ENCODE results near the gene ERMP1.

ERMP1 gene

GRCh38 chr9:5854063-5854790 is 21.3 kb upstream of the ERMP1 start:
- DNase-seq = peak in 1 of 2 donors; percentile 24

GRCh38 chr9:5853617-5854016 is 20.7 kb upstream of the ERMP1 start:
- no peak for DNase-seq

GRCh38 chr9:5852987-5853386 is 20.1 kb upstream of the ERMP1 start:
- DNase-seq = no peak

GRCh38 chr9:5851445-5851844 is 18.5 kb upstream of the ERMP1 start:
- DNase-seq = peak; percentile 32 to 38

- no peak for DNase-seq
These were observed 17.8 kb upstream of the ERMP1 start for GRCh38 chr9:5850724-5851122.

- DNase-seq = no peak
These were observed 15.5 kb upstream of the ERMP1 start for GRCh38 chr9:5848372-5848882.

GRCh38 chr9:5846501-5846921 is 13.6 kb upstream of the ERMP1 start:
- no peak for DNase-seq

GRCh38 chr9:5846096-5846495 is 13.2 kb upstream of the ERMP1 start:
- DNase-seq = no peak

GRCh38 chr9:5845157-5845531 is 12.2 kb upstream of the ERMP1 start:
- DNase-seq = no peak

- no peak for DNase-seq
These were observed 11.0 kb upstream of the ERMP1 start for GRCh38 chr9:5843794-5844471.

- DNase-seq = no peak
These were observed 10.2 kb upstream of the ERMP1 start for GRCh38 chr9:5842929-5843793.

- peak; percentile 51 to 56 for DNase-seq
These were observed 9.1 kb upstream of the ERMP1 start for GRCh38 chr9:5841771-5842573.

- DNase-seq = no peak
These were observed 7.9 kb upstream of the ERMP1 start for GRCh38 chr9:5840788-5841187.

GRCh38 chr9:5839572-5839902 is 6.6 kb upstream of the ERMP1 start:
- DNase-seq = no peak

- no peak for DNase-seq
These were observed 6.1 kb upstream of the ERMP1 start for GRCh38 chr9:5838884-5839571.

- DNase-seq = no peak
These were observed 2.9 kb upstream of the ERMP1 start for GRCh38 chr9:5835808-5836207.

- DNase-seq = no peak
These were observed 1.3 kb upstream of the ERMP1 start for GRCh38 chr9:5834214-5834613.

GRCh38 chr9:5832071-5832537 is 813 bp downstream of the ERMP1 start:
- DNase-seq = peak in 1 of 2 donors; percentile 42

- no peak for DNase-seq
These were observed 6.9 kb downstream of the ERMP1 start for GRCh38 chr9:5825895-5826622.

- no peak for DNase-seq
These were observed 7.7 kb downstream of the ERMP1 start for GRCh38 chr9:5825223-5825622.

- DNase-seq = no peak
These were observed 12.5 kb downstream of the ERMP1 start for GRCh38 chr9:5820425-5820824.

Measured in stimulated activated CD4-positive, alpha-beta T cell treated with anti-CD3 and anti-CD28 coated beads, Interleukin-2, amount 100 ng/mL, for 24 hours (primary cell).